AG20443 (cell line): ENCODE data around the gene LGALS3.

Experiments
- DNase-seq: peaks from one replicate; pipeline ENCODE4 v3.0.0; 2012; ENCODE audit warnings: low spot score, mixed read lengths

Gene LGALS3

DNA sequence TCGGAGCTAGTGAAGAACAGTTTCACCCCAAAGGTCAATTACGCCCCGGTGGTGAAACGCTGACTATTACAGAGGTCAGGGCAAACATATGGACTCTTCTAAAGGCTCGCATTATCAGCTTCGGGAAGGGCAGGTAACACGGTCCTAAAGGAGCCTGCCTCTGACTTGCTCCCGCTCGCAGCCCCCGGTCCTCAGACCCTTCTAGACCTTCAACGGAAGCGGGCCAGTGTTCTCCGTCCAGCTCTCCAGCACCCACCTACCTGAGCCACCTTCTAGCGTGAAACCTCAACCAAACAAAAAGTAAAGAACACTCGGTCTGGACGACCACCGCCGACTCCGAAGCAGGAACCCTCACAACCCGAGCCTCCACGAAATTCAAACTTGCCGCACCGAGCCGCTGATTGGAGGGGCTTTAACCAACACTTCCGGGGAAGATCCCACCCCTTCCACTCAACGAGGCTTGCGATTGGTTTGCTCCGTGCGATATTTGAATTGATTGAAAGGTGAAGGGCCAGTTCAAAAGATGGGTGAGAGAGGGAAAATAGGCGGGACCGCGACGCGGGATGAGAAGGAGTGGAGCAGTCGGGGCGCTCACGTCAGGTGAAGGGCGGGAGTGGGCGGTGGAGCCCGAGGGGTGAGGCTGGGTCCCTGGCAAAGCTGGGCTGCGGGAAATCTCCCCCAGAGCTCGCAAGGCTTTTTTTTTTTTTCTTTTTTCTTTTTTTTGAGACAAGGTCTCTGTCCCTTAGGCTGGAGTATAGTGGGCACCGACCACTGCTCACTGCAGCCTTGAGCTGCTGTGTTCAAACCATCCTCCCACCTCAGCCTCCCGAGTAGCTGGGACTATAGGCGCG, 62.4 kb downstream of the LGALS3 start, which contains the start of gene DLGAP5:
TSS of gene DLGAP5 (minus strand) at position 383 of the 851 bp plus-strand sequence. CDS start 2,406 bp downstream, outside the sequence.
- peak; percentile 97 for DNase-seq

DNA sequence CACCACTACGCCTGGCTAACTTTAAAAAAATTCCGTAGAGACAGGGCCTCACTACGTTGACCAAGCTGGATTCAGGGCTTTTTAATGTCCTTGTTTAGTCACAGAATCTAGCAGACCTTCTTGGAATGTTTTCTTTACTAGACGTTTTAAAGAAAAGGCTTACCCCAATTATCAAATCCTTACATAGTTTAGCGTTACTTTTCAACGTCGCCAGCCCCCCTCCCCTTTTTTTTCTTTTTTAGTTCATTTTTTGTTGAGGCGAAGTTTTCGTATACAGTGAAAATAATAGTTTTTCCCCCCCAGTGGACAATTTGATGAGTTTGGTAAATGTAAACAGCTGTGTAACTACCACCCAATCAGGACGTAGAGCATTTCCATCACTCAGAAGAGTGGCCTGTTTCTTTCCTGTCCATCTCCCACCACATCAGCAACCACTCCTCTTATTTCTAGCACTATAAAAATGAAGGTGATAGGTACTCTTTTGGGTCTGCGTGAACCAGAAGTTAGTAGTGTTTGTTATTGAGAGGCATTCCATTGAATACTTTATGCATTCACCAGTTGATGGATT, 63.1 kb downstream of the LGALS3 start:
- DNase-seq: peak; percentile 6

DNA sequence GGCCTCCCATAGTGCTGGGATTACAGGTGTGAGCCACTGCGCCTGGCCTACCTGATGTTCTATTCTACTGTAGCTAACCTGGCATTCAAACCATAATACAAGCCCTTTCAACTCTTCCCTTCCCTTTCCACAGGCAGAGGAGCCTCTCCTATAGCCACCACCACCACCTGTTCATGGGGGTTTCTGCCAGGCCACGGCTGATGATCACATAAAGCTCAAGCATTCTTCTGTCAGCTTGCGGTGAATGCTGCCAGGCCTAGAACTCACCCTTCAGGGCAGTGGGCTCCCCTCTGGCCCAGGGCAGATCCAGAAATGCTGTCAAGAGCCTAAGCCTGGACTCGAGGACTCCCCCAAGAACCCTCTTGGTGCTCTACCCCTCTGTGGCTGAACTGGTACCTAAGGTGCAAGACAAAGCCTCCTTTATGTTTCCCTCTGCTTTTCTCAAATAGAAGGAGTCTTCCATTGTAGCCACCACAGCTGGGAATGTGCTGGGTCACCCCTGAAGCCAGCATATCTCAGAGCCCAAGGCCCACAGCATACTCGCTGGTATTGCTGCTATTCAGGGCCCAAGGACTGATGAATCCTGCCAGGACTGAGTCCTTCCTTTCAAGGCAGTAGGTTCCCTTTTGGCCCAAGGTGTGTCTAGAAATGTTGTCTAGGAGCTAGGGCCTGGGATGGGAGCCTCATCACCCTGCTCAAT, 65.8 kb downstream of the LGALS3 start:
- no peak for DNase-seq
